GM23248 (cell line): Measurements from ENCODE around the gene PHPT1. TPM values are rescaled to one million over a fixed set of nuclear protein-coding genes. Genes with fewer than 3 reads are reported as not detected.

Experiments used
- DNase-seq: peaks from one replicate; pipeline ENCODE4 v3.0.0-alpha.2; 2015
- H2AFZ ChIP-seq: fragments of 200-600 bp; sonication (generic); 2 replicates; pipeline ENCODE4 v1.6.1; 2016; ENCODE audit warnings: antibody characterized with exemption
- H3F3A ChIP-seq: fragments of 200-600 bp; sonication (generic); 2 replicates; pipeline ENCODE4 v1.6.1; 2016; ENCODE audit warnings: mild to moderate bottlenecking, antibody characterized with exemption, mixed run types; ENCODE audit not compliant: insufficient read depth
- H3K27ac ChIP-seq: fragments of 200-600 bp; sonication (generic); 2 replicates; pipeline ENCODE4 v1.5.1; 2016; ENCODE audit warnings: mild to moderate bottlenecking
- H3K27me3 ChIP-seq: fragments of 200-600 bp; sonication (generic); replicated peaks from 2 replicates; pipeline ENCODE4 v1.6.1; 2016; ENCODE audit warnings: mild to moderate bottlenecking; ENCODE audit not compliant: insufficient read depth
- H3K36me3 ChIP-seq: fragments of 200-600 bp; sonication (generic); 2 replicates; pipeline ENCODE4 v1.6.1; 2016; ENCODE audit warnings: low read depth, mild to moderate bottlenecking
- H3K4me1 ChIP-seq: fragments of 200-600 bp; sonication (generic); 2 replicates; pipeline ENCODE4 v1.6.1; 2016; ENCODE audit warnings: mild to moderate bottlenecking; ENCODE audit not compliant: insufficient read depth
- H3K4me2 ChIP-seq: fragments of 200-600 bp; sonication (generic); one replicate; pipeline ENCODE4 v1.6.1; 2016; ENCODE audit warnings: mild to moderate bottlenecking; ENCODE audit not compliant: unreplicated experiment
- H3K4me3 ChIP-seq: fragments of 200-600 bp; sonication (generic); 2 replicates; pipeline ENCODE4 v1.5.1; 2016; ENCODE audit warnings: mild to moderate bottlenecking
- H3K79me2 ChIP-seq: fragments of 200-600 bp; sonication (generic); 2 replicates; pipeline ENCODE4 v1.6.1; 2016; ENCODE audit warnings: mild to moderate bottlenecking; ENCODE audit not compliant: insufficient read depth
- H3K9ac ChIP-seq: fragments of 200-600 bp; sonication (generic); 2 replicates; pipeline ENCODE4 v1.6.1; 2016; ENCODE audit warnings: mild to moderate bottlenecking
- H3K9me2 ChIP-seq: fragments of 200-600 bp; sonication (generic); 2 replicates; pipeline ENCODE4 v1.6.1; 2016; ENCODE audit warnings: mixed run types, mild to moderate bottlenecking, moderate library complexity; ENCODE audit not compliant: insufficient read depth
- H3K9me3 ChIP-seq: fragments of 200-600 bp; sonication (generic); one replicate; pipeline ENCODE4 v1.6.1; 2017; ENCODE audit warnings: low read depth
- H4K20me1 ChIP-seq: fragments of 200-600 bp; sonication (generic); 2 replicates; pipeline ENCODE4 v1.6.0; 2016; ENCODE audit not compliant: insufficient read depth
- EZH2 ChIP-seq: fragments of 200-600 bp; sonication (generic); IDR thresholded peaks from 2 replicates; pipeline ENCODE4 v1.6.1; 2018; ENCODE audit warnings: antibody characterized with exemption, mild to moderate bottlenecking; ENCODE audit not compliant: insufficient read depth, poor library complexity, severe bottlenecking
- EZH2phosphoT487 ChIP-seq: fragments of 200-600 bp; sonication (generic); IDR thresholded peaks from 2 replicates; pipeline ENCODE4 v1.6.1; 2018; ENCODE audit warnings: antibody characterized with exemption, moderate library complexity, mild to moderate bottlenecking, low read depth; ENCODE audit not compliant: insufficient read depth
- WGBS, 2 experiments: methylation state at CpG; one replicate each; pipeline ENCODE4 v1.1.6; 2015 to 2017; ENCODE audit warnings: low lambda C conversion rate in 2 of 2, low coverage in 1 of 2; ENCODE audit errors: missing lambda C conversion rate in 2 of 2; 5-methylcytosine and 5-hydroxymethylcytosine counted together
- in situ Hi-C: fragments of 300-500 bp; cut with MboI; formaldehyde crosslinking; loops from 2 replicates; pipeline ENCODE4 v1.15.0; 2020
- microRNA-seq: library from miRNA; unstranded; fragments of <30 nt; microRNA quantifications from one replicate; pipeline ENCODE4, GENCODE V29; 2016; ENCODE audit warnings: borderline number of aligned reads
- polyA plus RNA-seq: library from polyadenylated mRNA; unstranded; fragments of >200 nt; fragmentation: Nextera tagmentation; extraction: Ambion mirVana; gene quantifications from 2 replicates; pipeline ENCODE4 v1.2.1, GENCODE V29; 2016
- small RNA-seq: library from RNA; depleted of rRNA; stranded (forward); fragments of <200 nt; gene quantifications from one replicate; pipeline ENCODE3, GENCODE V24; 2014; ENCODE audit warnings: low read depth, low replicate concordance
- total RNA-seq: library from RNA; depleted of rRNA; stranded (reverse); fragments of >200 nt; shearing (Covaris generic); gene quantifications from 2 replicates; pipeline ENCODE4 v1.2.3, GENCODE V29; 2014; rRNA removed

PHPT1 gene
- total and polyA plus RNA-seq, 2 experiments from 2014 or later, result 84.6 to 302 TPM

DNA sequence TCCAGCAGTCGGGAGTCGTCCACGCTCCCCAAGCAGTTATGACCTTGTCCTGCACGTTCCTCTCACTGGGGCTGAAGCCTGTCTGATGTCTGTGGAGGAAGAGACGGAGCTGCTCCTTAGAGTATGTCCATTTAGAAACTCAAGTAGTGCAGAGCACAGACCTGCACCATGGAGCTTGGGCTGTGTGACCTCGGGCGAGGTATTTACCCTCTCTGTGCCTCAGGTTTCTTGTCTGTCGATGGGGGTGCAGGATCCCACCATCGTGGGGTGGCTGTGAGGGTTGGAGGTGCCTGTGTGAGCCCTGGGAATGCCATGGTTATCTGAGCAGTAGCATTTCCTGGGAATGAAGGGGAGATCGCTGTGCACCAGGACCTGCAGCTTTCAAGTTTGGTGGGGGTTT lies 51.3 kb downstream of the PHPT1 start:
- 89 to 90% methylated on average over 10 of the region's 10 CpGs for WGBS, 2 experiments
- no peak overlapping the region for H3K4me3 ChIP-seq
- no peak overlapping the region for H3K9ac ChIP-seq
- DNase-seq, result no peak
- H3K27ac ChIP-seq, result no peak overlapping the region
- no peaks in the 10 kb centered on the region for H3K9me2 ChIP-seq
- H3K4me2 ChIP-seq, result no peak overlapping the region
- in situ Hi-C loops, result no loop called here
- no peak overlapping the region for H2AFZ ChIP-seq
- no peaks in the 10 kb centered on the region for H4K20me1 ChIP-seq
- peaks cover 11% of the 10 kb centered on the region for H3F3A ChIP-seq
- no peaks in the 10 kb centered on the region for H3K27me3 ChIP-seq
- TF ChIP-seq EZH2phosphoT487, result no peak
- TF ChIP-seq EZH2, result no peak
- no peaks in the 10 kb centered on the region for H3K9me3 ChIP-seq
- H3K4me1 ChIP-seq, result peaks cover 19% of the 10 kb centered on the region
- peaks cover 43% of the 10 kb centered on the region for H3K79me2 ChIP-seq
- H3K36me3 ChIP-seq, result peaks cover 3% of the 10 kb centered on the region; the same call in 1 of the 2 replicates

Small RNA genes lying within 50 kb of the gene (microRNA-seq; reads per million reads assigned to microRNA genes)
- gene MIR4292, result not detected
- gene MIR4479, result not detected

Small RNA genes lying within 50 kb of the gene (small RNA-seq; reads per million reads assigned to genes)
- gene AL355987.2, result not detected
- not detected for gene MIR4292
- gene MIR4479, result not detected

Other genes with a start within 250 kb of the PHPT1 start
- gene EGFL7, start 186.5 kb upstream of the PHPT1 start, total RNA-seq, result 13.7 and 15.3 TPM in 2 replicates
- gene EGFL7, start 186.5 kb upstream of the PHPT1 start, polyA plus RNA-seq, result 15.3 and 15.7 TPM in 2 replicates
- gene AGPAT2, start 162.0 kb upstream of the PHPT1 start, total RNA-seq, result 50.8 and 58.3 TPM in 2 replicates
- 68.7 and 80.3 TPM in 2 replicates for gene AGPAT2, start 162.0 kb upstream of the PHPT1 start, polyA plus RNA-seq
- not detected in 2 replicates for gene DIPK1B, start 136.8 kb upstream of the PHPT1 start, total RNA-seq
- 0.15 TPM in 1 of 2 replicates, not detected in the other for gene DIPK1B, start 136.8 kb upstream of the PHPT1 start, polyA plus RNA-seq
- not detected in 2 replicates for gene LCN10, start 106.5 kb upstream of the PHPT1 start, total RNA-seq
- not detected in 2 replicates for gene LCN10, start 106.5 kb upstream of the PHPT1 start, polyA plus RNA-seq
- not detected in 2 replicates for gene LCN6, start 100.9 kb upstream of the PHPT1 start, total RNA-seq
- gene LCN6, start 100.9 kb upstream of the PHPT1 start, polyA plus RNA-seq, result not detected in 2 replicates
- not detected in 2 replicates for gene LCN8, start 91.2 kb upstream of the PHPT1 start, total RNA-seq
- gene LCN8, start 91.2 kb upstream of the PHPT1 start, polyA plus RNA-seq, result not detected in 2 replicates
- not detected in 2 replicates for gene LCN15, start 84.9 kb upstream of the PHPT1 start, total RNA-seq
- not detected in 2 replicates for gene LCN15, start 84.9 kb upstream of the PHPT1 start, polyA plus RNA-seq
- 51.3 and 51.7 TPM in 2 replicates for gene TMEM141, start 58.1 kb upstream of the PHPT1 start, total RNA-seq
- gene TMEM141, start 58.1 kb upstream of the PHPT1 start, polyA plus RNA-seq, result 59.4 and 61.8 TPM in 2 replicates
- gene CCDC183, start 53.1 kb upstream of the PHPT1 start, total RNA-seq, result 0.76 TPM in 1 of 2 replicates, not detected in the other
- 0.39 and 1.5 TPM in 2 replicates for gene CCDC183, start 53.1 kb upstream of the PHPT1 start, polyA plus RNA-seq
- 74.4 and 81.1 TPM in 2 replicates for gene RABL6, start 41.5 kb upstream of the PHPT1 start, total RNA-seq
- gene RABL6, start 41.5 kb upstream of the PHPT1 start, polyA plus RNA-seq, result 21.6 and 22.0 TPM in 2 replicates
- 0.89 and 1.4 TPM in 2 replicates for gene AJM1, start 6.9 kb upstream of the PHPT1 start, total RNA-seq
- gene AJM1, start 6.9 kb upstream of the PHPT1 start, polyA plus RNA-seq, result 1.1 and 1.4 TPM in 2 replicates
- gene MAMDC4, start 2.9 kb downstream of the PHPT1 start, total RNA-seq, result 1.1 and 2.3 TPM in 2 replicates
- 0.35 and 0.43 TPM in 2 replicates for gene MAMDC4, start 2.9 kb downstream of the PHPT1 start, polyA plus RNA-seq
- gene EDF1, start 16.9 kb downstream of the PHPT1 start, total RNA-seq, result 299 and 305 TPM in 2 replicates
- gene EDF1, start 16.9 kb downstream of the PHPT1 start, polyA plus RNA-seq, result 567 and 586 TPM in 2 replicates
- 8.1 and 11.5 TPM in 2 replicates for gene TRAF2, start 37.1 kb downstream of the PHPT1 start, total RNA-seq
- gene TRAF2, start 37.1 kb downstream of the PHPT1 start, polyA plus RNA-seq, result 14.3 and 15.0 TPM in 2 replicates
- gene FBXW5, start 95.3 kb downstream of the PHPT1 start, total RNA-seq, result 234 and 259 TPM in 2 replicates
- gene FBXW5, start 95.3 kb downstream of the PHPT1 start, polyA plus RNA-seq, result 110 and 113 TPM in 2 replicates
- not detected in 2 replicates for gene C8G, start 95.8 kb downstream of the PHPT1 start, total RNA-seq
- 0.49 TPM in 1 of 2 replicates, not detected in the other for gene C8G, start 95.8 kb downstream of the PHPT1 start, polyA plus RNA-seq
- not detected in 2 replicates for gene LCN12, start 102.9 kb downstream of the PHPT1 start, total RNA-seq
- gene LCN12, start 102.9 kb downstream of the PHPT1 start, polyA plus RNA-seq, result not detected in 2 replicates
- not detected in 2 replicates for gene PTGDS, start 128.1 kb downstream of the PHPT1 start, total RNA-seq
- gene PTGDS, start 128.1 kb downstream of the PHPT1 start, polyA plus RNA-seq, result 0.24 and 0.25 TPM in 2 replicates
- gene LCNL1, start 133.6 kb downstream of the PHPT1 start, total RNA-seq, result not detected in 2 replicates
- not detected in 2 replicates for gene LCNL1, start 133.6 kb downstream of the PHPT1 start, polyA plus RNA-seq
- gene PAXX, start 143.0 kb downstream of the PHPT1 start, total RNA-seq, result 38.7 and 52.2 TPM in 2 replicates
- 49.3 and 54.5 TPM in 2 replicates for gene PAXX, start 143.0 kb downstream of the PHPT1 start, polyA plus RNA-seq
- gene CLIC3, start 147.2 kb downstream of the PHPT1 start, total RNA-seq, result 33.3 and 37.7 TPM in 2 replicates
- gene CLIC3, start 147.2 kb downstream of the PHPT1 start, polyA plus RNA-seq, result 98.9 and 107 TPM in 2 replicates
- 33.2 and 49.4 TPM in 2 replicates for gene ABCA2, start 178.8 kb downstream of the PHPT1 start, total RNA-seq
- 20.5 and 21.1 TPM in 2 replicates for gene ABCA2, start 178.8 kb downstream of the PHPT1 start, polyA plus RNA-seq
- not detected in 2 replicates for gene FUT7, start 182.7 kb downstream of the PHPT1 start, total RNA-seq
- not detected in 2 replicates for gene FUT7, start 182.7 kb downstream of the PHPT1 start, polyA plus RNA-seq
- gene NPDC1, start 196.8 kb downstream of the PHPT1 start, total RNA-seq, result 41.9 and 43.1 TPM in 2 replicates
- gene NPDC1, start 196.8 kb downstream of the PHPT1 start, polyA plus RNA-seq, result 121 and 122 TPM in 2 replicates
- not detected in 2 replicates for gene ENTPD2, start 204.7 kb downstream of the PHPT1 start, total RNA-seq
- not detected in 2 replicates for gene ENTPD2, start 204.7 kb downstream of the PHPT1 start, polyA plus RNA-seq
- gene SAPCD2, start 221.1 kb downstream of the PHPT1 start, total RNA-seq, result 5.4 TPM in 2 replicates
- 0.86 and 0.88 TPM in 2 replicates for gene SAPCD2, start 221.1 kb downstream of the PHPT1 start, polyA plus RNA-seq
- gene UAP1L1, start 228.1 kb downstream of the PHPT1 start, total RNA-seq, result 5.2 and 5.7 TPM in 2 replicates
- gene UAP1L1, start 228.1 kb downstream of the PHPT1 start, polyA plus RNA-seq, result 4.3 and 4.5 TPM in 2 replicates
- gene MAN1B1, start 237.6 kb downstream of the PHPT1 start, total RNA-seq, result 131 and 136 TPM in 2 replicates
- 101 and 104 TPM in 2 replicates for gene MAN1B1, start 237.6 kb downstream of the PHPT1 start, polyA plus RNA-seq